Pulmonary artery endothelial cell (primary cell): ENCODE measurements around the gene CEP97. TPM values are rescaled to one million over a fixed set of nuclear protein-coding genes. Genes with fewer than 3 reads are reported as not detected.
A peak's percentile ranks its signal among the peaks of the same experiment; 100 is the strongest.
"Not testable (repeated sequence)": the region's sequence is repeated elsewhere in the genome, so short reads cannot be mapped to it uniquely, and the experiment has no call there.

ENCODE experiments used
- DNase-seq: peaks from one replicate; pipeline ENCODE4 v3.0.0-alpha.2; 2011; ENCODE audit warnings: low read depth, low spot score
- total RNA-seq: library from RNA; depleted of rRNA; stranded (reverse); fragments of >200 nt; gene quantifications from 2 replicates; pipeline ENCODE4 v1.2.3, GENCODE V29; 2014

CEP97 gene
- total RNA-seq, 1 donor from 2014 or later: 8.5 TPM

GRCh38 chr3:101777745-101778281 is 53.4 kb downstream of the CEP97 start:
- DNase-seq: not testable (repeated sequence)

- no peak for DNase-seq
These were observed 54.1 kb downstream of the CEP97 start for GRCh38 chr3:101778385-101779046.

- no peak for DNase-seq
These were observed 54.8 kb downstream of the CEP97 start, which contains the start of gene NXPE3 for GRCh38 chr3:101779047-101779821. Gene NXPE3 (plus strand): TSS chr3:101779211. CDS start chr3:101785597, 6,386 bp downstream.

GRCh38 chr3:101779822-101780381 is 55.5 kb downstream of the CEP97 start:
- DNase-seq: no peak

- no peak for DNase-seq
These were observed 56.2 kb downstream of the CEP97 start for GRCh38 chr3:101780661-101781060.

GRCh38 chr3:101781166-101781565 is 56.8 kb downstream of the CEP97 start:
- DNase-seq: no peak

- no peak for DNase-seq
These were observed 60.6 kb downstream of the CEP97 start for GRCh38 chr3:101784855-101785613.

GRCh38 chr3:101791778-101792177 is 67.4 kb downstream of the CEP97 start:
- DNase-seq: no peak

GRCh38 chr3:101796077-101796680 is 71.8 kb downstream of the CEP97 start:
- DNase-seq: no peak

- no peak for DNase-seq
These were observed 76.8 kb downstream of the CEP97 start for GRCh38 chr3:101801174-101801573.

GRCh38 chr3:101802179-101802578 is 77.8 kb downstream of the CEP97 start:
- DNase-seq: no peak

GRCh38 chr3:101803173-101803782 is 78.9 kb downstream of the CEP97 start:
- DNase-seq: peak; percentile 45

- no peak for DNase-seq
These were observed 79.5 kb downstream of the CEP97 start for GRCh38 chr3:101803939-101804338.

- no peak for DNase-seq
These were observed 82.1 kb downstream of the CEP97 start for GRCh38 chr3:101806491-101806890.

- no peak for DNase-seq
These were observed 83.5 kb downstream of the CEP97 start for GRCh38 chr3:101807888-101808287.

GRCh38 chr3:101809178-101810021 is 85.0 kb downstream of the CEP97 start:
- DNase-seq: no peak

- DNase-seq: no peak
These were observed 85.6 kb downstream of the CEP97 start for GRCh38 chr3:101810022-101810418.

- DNase-seq: no peak
These were observed 87.5 kb downstream of the CEP97 start for GRCh38 chr3:101811875-101812274.

GRCh38 chr3:101812895-101813294 is 88.5 kb downstream of the CEP97 start:
- DNase-seq: no peak
